GM13976 (cell line): ENCODE measurements around the gene OR1J1.

Source experiments
- DNase-seq: peaks from one replicate; pipeline ENCODE4 v3.0.0; 2012; ENCODE audit warnings: low spot score
- in situ Hi-C: fragments of 300-500 bp; cut with MboI; formaldehyde crosslinking; loops from one replicate; pipeline ENCODE4 v1.12.0; 2022; ENCODE audit warnings: low sequenced_read_pairs, mixed read lengths, inconsistent platforms; ENCODE audit not compliant: unreplicated experiment
- TF ChIP-seq, protein P1 (sequence below): IDR thresholded peaks from 2 replicates; pipeline ENCODE4 v1.5.1; 2012; ENCODE audit warnings: borderline replicate concordance, mild to moderate bottlenecking; ENCODE audit not compliant: insufficient read depth; ENCODE audit errors: extremely low read depth, missing control alignments, control extremely low read depth

Gene OR1J1

GRCh38 chr9:122456123-122456522 lies 21.6 kb downstream of the OR1J1 start:
- in situ Hi-C loops, result loop anchor here (25.0 kb wide), 3 partner anchors 344 to 906 kb away; partner anchors contain the start of gene CRB2
- DNase-seq, result no peak
- TF ChIP-seq, protein P1, sequence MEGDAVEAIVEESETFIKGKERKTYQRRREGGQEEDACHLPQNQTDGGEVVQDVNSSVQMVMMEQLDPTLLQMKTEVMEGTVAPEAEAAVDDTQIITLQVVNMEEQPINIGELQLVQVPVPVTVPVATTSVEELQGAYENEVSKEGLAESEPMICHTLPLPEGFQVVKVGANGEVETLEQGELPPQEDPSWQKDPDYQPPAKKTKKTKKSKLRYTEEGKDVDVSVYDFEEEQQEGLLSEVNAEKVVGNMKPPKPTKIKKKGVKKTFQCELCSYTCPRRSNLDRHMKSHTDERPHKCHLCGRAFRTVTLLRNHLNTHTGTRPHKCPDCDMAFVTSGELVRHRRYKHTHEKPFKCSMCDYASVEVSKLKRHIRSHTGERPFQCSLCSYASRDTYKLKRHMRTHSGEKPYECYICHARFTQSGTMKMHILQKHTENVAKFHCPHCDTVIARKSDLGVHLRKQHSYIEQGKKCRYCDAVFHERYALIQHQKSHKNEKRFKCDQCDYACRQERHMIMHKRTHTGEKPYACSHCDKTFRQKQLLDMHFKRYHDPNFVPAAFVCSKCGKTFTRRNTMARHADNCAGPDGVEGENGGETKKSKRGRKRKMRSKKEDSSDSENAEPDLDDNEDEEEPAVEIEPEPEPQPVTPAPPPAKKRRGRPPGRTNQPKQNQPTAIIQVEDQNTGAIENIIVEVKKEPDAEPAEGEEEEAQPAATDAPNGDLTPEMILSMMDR, result no peak

GRCh38 chr9:122453677-122454135 lies 24.0 kb downstream of the OR1J1 start:
- in situ Hi-C loops, result loop anchor here (25.0 kb wide), 3 partner anchors 341 to 909 kb away; partner anchors contain the start of gene CRB2
- TF ChIP-seq, protein P1, result no peak
- no peak for DNase-seq

DNA sequence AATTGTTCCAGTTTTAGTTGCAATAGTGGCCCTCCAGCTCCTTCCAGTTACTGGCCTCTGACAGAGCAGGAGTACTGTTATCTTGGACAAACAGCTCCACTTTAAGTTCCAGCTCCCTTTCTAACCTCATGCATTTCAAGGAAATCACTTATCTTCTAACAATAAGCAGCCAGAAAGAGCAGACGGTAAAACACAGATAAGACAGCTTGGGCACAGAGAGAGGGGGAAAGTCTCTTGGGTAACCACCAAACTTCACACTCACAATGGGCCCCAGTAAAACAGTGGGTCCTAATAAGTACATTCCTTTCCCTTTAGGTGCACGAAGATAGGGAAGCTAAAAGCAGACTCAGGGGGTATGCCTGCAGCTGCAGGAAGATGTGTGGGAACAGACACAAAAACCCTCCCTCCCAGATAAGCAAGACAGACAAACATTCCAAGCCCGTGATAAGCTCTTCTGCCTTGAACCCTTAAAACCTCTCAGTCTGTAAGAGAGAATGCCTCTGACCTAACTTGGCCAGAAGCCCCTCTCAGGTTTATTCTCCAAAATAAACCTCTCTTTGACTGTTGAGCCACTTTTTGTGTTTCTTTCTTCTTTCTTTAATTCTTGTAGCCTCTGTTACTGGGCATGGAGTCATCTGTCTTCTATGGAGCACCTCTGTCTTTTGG lies 30.8 kb downstream of the OR1J1 start:
- no peak for DNase-seq
- in situ Hi-C loops, result no loop called here
- TF ChIP-seq, protein P1, result no peak

GRCh38 chr9:122445155-122445749 lies 32.5 kb downstream of the OR1J1 start:
- no peak for DNase-seq
- TF ChIP-seq, protein P1, result no peak
- in situ Hi-C loops, result no loop called here

- TF ChIP-seq, protein P1, result no peak
- in situ Hi-C loops, result no loop called here
- DNase-seq, result no peak
These were observed 33.5 kb downstream of the OR1J1 start for GRCh38 chr9:122444041-122444733.

DNA sequence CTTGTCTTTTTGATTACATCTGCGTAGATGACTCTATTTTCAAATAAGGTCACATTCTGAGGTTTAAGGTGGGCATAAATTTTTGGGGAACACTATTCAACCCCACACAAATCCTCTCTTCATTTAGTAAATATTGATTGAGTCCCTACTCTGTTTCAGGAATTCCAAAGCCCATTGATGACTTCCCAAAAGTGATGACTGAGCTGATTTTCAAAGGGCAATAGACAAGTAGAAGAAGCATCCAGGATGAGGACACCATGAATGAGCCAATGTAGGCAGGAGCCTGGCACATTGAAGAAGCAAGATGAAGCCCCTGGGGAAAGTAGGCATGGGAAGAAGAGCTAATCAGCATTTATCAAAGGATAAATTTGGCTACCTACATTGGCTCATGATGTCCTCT lies 35.2 kb downstream of the OR1J1 start:
- in situ Hi-C loops, result no loop called here
- DNase-seq, result no peak
- TF ChIP-seq, protein P1, result no peak
